HG03432 (cell line): ENCODE data around the gene GHDC.
"Not testable (repeated sequence)": the region's sequence is repeated elsewhere in the genome, so short reads cannot be mapped to it uniquely, and the experiment has no call there.

Experiments
- ATAC-seq: cut with Tn5 transposase; IDR thresholded peaks from one replicate; pipeline ENCODE4 v1.9.1; 2021; ENCODE audit warnings: mild to moderate bottlenecking, moderate library complexity; ENCODE audit not compliant: unreplicated experiment

GHDC gene, protein sequence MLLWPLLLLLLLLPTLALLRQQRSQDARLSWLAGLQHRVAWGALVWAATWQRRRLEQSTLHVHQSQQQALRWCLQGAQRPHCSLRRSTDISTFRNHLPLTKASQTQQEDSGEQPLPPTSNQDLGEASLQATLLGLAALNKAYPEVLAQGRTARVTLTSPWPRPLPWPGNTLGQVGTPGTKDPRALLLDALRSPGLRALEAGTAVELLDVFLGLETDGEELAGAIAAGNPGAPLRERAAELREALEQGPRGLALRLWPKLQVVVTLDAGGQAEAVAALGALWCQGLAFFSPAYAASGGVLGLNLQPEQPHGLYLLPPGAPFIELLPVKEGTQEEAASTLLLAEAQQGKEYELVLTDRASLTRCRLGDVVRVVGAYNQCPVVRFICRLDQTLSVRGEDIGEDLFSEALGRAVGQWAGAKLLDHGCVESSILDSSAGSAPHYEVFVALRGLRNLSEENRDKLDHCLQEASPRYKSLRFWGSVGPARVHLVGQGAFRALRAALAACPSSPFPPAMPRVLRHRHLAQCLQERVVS

DNA sequence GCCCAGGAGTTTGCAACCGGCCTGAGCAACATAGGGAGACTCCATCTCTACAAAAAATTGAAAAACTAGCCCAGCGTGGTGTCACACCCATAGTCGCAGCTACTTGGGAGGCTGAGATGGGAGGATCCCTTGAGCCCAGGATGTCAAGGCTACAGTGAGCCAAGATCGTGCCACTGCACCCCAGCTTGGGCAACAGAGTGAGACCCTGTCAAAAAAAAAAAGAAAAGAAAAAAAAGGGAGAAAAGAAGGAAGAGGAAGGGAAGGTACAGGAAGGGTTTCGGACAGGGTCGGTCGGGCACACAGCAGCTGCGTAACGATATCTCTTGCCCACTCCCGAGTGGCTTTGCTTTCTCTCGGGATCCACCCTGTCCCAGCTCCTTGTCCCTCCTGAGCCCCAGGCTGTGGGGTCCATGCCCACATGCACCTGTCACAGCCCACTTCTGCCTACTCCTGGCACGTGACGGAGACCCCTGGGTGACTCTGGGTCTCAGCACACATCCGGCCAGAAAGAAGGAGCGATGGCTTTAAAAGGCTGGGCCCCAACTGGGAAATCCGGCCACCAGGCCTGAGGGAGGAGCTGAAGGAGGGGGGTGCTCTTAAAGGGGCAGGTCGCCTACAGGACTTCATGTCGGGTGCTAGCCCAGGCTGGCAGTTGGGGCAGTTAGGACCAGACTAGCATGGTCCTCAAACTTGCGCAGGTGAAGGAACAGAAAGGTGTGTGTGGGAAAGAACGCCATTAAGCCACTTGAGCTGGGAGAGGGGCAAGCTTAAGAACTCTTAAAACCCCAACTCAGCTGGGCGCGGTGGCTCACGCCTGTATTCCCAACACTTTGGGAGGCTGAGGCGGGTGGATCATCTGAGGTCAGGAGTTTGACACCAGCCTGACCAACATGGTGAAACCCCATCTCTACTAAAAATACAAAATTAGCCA lies at the start of gene GHDC:
TSS of gene GHDC (minus strand) at position 526 of the 931 bp plus-strand sequence. CDS start 913 bp downstream, outside the sequence.
- ATAC-seq, result peak; percentile 81

DNA sequence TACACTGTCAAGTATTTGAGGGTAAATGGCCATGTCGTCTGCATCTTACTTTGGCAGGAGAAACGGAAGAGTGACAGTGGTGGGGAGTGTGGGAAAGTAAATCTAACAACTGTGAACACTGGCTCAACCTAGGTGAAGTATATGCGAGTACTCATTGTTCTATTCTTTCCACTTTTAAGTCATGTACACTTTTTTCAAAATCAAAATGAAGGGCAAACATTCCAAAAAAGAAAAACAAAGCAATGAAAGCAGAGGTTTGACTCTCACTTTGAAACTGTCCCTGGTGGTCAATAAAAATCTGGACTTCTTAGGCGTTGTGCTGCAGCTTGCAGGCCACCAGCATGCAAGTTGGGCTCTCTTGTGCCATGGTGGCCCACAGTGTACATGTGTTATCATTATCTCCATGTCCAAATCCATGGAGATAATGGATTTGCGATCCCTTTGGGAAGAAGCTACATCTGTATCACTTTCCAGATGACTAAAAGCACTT lies 49.2 kb upstream of the GHDC start:
- no peak for ATAC-seq

DNA sequence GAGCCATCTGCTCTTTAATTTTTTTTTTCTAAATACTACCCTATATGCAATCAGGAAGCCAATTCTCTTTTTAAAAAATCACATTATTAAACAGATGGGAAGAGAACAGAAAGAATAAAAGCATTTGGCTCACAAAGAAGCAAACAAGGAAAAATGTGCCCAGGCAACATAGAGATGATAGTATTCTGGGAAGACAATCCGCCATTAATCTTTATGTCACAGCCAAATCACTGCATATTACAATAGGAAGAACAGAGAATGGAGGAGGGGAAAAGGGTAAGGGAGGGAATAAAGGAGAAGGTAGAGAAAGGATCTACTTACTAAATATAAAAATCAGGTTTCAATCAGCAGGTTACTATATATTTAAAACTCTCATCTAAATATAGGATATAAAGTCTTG lies 47.6 kb upstream of the GHDC start:
- no peak for ATAC-seq

DNA sequence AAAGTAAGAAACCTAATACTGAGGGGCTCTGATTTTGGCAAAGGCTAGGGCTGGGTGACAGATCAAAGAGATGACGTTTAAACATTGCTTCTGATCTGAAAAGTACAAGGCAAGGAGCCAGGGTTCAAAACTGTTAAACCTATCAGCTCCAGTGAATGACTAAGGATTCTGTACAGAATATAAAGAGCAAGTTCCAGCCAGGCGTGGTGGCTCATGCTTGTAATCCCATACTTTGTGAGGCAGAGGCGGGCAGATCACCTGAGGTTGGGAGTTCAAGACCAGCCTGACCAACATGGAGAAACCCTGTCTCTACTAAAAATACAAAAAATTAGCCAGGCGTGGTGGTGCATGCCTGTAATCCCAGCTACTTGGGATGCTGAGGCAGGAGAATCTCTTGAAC lies 46.6 kb upstream of the GHDC start:
- ATAC-seq, result not testable (repeated sequence)

DNA sequence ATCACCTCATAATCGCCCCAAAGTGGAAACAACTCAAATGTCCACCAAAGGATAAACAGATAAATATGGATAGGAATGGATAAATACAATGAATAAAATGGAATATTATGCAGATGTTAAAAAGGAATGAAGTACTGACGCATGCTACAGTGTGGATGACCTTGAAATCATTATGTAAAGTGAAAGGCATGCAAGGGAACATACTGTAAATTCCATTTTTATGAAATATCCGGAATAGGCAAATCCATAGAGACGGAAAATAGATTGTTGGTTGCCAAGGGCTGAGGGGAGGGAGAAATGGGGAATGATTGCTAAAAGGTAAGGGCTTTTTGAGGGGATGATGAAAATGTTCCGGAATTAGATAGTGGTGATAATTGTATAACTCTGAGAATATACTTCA lies 45.9 kb upstream of the GHDC start:
- no peak for ATAC-seq

DNA sequence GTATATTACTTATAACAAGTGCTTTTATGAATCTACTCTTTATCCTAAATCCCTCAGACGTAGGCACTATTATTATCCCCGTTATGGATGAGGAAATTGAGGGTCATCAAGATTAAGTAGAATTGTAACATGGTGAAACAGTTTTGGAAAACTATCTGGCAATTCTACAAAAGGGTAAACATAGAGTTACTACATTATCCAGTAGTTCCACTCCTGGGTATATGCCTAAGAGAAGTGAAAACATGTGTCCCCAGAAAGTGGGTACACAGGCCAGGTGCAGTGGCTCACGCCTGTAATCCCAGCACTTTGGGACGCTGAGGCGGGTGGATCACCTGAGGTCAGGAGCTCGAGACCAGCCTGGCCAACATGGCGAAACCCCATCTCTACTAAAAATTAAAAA lies 45.3 kb upstream of the GHDC start:
- ATAC-seq, result not testable (repeated sequence)

DNA sequence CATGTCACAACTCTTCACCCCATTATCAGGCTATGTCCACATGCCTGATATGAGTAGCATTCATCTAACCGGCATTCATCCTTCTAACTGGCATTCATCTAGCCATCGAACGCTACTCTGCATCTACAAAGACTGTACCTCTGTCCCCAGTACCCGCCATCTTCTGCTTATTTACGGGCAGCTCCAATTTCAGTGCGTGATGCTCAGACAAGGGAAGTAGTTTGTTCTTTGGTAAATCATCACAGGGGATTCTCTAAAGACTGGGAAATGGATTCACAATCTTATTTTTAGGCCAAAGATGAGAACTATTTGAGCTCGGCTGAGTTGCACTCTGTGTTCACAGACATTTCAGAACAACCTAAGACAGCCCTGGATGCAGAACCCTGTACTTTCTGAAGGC lies 42.5 kb upstream of the GHDC start:
- no peak for ATAC-seq

DNA sequence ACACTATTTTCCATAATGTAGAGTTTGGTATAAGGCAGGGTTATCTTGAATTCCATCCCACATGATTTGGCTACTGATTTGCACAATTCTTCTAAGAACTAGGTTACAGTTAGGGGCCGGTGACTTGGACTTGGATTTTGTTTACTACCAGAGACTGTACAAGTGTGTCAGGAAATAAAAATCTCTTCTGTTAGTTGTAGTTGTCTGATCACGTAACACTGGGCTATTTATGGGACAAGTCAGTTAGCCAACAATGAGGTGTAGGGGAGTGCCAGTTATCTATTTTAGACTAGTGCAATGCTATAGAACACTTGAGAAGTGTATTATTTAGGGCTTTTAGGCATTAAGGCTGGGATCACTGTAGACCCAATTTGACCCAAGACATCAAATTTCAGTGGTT lies 39.7 kb upstream of the GHDC start:
- ATAC-seq, result no peak

DNA sequence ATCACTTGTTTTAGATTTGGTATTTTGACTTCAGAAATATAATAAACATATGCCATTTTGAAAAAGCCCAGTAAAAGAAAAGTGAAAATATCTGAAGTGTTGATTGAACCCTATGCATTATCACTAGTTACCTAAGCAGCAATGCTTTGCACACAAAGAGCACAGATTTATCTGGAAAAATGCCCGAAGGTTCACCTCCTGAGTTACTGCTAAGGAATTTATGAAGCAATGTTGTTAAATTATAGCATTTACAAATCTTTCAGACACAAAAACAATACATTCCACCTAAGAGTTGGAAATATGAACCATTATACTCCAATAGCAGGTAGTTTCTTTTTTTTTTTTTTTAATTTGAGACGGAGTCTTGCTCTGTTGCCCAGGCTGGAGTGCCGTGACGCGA lies 38.9 kb upstream of the GHDC start:
- no peak for ATAC-seq

DNA sequence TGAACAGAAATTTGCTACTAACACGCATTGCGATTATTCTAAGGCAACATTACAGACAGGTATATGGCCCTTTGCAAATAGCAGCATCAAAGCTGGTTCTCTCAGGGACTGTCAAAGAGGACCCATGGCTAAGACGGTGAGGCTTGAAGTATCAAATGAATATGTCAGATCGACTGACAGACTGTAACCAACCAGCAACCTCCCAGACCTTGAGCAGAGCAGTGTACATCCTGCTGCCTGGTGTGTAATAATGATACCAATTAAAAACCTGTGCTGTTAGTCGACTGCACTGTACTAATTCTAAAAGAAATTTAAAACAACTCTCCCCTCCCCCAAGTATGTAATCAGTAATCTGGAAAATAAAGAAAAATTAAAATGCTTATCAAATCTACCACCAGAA lies 35.9 kb upstream of the GHDC start:
- ATAC-seq, result no peak

DNA sequence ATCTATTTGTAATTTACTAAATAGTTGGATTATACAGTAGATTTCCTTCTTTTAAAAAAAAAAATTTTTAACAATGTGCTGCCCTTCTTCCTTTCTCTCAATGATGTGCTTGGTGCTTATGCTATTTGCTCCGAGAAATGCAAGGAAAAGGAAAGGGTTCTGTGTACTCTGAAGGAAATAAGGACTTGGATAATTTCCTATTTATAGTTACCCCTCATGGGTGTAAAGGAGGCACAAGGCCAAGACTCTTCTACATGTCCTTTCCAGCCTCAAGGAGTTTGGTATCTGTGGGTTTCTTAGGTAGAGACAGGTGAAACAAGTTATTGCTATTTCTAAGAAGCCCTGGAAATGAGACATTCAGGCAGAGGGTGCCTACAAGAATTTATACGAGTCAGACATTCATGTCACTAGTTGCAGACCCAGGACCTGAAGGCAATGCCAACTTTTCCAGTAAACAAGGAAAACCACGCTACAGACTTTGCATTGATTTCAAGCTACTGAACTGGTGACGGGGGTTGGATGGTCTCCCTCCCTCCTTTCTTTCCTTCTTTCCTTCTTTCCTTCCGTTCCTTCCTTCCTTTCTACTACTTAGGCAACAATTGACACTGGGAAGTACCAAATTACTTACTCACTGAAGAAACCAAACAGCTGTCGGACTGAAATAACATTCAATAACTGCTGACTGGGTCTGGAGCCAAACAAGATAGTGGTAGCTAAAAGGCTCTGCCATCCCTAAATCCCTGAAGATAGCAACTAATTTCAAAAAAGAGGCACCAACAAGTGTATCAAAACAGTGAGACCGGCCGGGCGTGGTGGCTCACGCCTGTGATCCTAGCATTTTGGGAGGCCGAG lies 33.8 kb upstream of the GHDC start:
- ATAC-seq, result no peak

DNA sequence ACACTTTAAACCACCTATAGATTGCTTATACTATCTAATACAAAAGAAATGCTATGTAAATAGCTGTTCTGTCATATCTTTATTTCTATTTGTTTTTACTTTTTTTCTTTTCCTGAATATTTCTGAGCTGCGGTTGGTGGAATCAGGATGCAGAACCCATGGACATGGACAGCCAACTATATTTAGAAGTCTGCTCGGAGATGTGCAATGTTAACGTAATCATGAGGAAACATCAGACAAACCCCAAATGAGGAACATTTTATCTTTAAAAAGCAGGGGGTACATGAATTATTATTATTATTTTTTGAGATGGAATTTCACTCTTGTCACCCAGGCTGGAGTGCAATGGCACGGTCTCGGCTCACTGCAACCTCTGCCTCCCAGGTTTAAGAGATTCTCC lies 31.4 kb upstream of the GHDC start:
- no peak for ATAC-seq

DNA sequence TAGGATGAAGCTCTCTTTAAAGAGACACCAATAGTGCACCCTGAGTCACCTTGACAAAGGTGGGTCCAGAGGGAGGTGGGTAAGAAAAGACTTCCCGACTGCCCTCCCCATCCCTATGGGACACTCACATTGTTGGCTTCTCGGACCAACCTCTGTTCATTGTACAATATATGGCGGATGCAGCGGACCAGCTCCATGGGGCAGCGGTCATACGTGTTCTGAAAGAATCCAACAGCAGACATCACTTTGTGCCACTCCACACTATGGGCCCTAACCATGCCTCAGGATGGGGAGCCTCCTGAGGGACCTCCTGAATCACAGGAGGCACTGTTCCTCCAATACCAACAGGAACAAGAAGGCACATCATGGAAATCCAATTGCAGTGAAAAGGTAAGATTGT lies 30.4 kb upstream of the GHDC start:
- ATAC-seq, result no peak

DNA sequence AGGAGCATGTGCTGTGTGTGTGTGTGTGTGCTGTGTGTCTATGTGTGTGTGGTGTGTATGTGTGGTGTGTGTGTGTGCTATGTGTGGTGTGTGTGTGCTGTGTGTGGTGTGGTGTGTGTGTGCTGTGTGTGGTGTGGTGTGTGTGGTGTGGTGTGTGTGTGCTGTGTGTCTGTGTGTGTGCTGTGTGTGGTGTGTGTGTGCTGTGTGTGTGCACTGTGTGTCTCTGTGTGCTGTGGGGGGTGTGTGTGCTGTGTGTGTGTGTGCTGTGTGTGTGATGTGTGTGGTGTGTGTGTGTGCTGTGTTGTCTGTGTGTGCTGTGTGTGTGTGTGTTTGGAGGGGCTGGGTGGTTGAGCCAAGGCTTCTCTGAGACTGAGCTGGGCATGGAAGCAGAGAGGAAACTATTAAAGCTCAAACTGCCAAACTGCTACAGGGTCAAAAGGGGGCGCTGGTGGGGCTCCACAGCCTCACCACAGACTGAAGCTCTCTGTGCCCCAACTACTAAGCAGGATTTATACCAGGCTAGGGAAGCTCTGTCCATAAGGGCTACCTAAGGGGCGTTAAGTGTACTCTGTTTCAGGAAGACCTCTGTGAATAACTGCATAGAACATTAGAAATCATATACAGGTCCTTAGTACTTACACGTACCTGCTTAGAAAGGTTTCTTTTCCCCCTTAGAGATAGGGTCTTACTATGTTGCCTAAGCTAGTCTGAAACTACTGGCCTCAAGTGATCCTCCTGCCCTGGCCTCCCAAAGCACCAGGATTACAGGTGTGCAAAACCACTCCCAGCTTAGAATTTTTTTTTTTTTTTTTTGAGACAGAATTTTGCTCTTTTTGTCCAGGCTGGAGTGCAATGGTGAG lies 27.8 kb upstream of the GHDC start:
- ATAC-seq, result no peak

DNA sequence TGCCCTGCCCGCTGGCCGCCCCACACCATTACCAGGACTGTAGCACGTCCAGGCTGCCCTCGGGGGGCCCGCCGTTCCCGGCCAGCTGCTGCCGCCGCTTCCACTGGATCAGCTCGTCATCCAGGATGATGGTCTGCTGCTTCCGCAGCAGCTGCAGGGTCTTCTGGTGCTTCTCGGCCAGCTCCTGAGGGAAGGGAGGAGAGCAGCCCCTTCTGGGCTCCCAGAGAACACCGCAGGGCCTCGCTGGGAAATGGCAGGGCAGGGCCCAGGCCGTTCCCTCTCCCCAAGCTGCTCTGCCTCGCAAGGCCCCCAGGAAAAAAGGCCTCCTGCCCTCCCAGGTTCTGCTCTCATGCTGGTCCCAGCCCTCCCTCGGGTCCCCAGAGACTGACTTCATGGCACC lies 25.0 kb upstream of the GHDC start:
- ATAC-seq, result not testable (repeated sequence)

DNA sequence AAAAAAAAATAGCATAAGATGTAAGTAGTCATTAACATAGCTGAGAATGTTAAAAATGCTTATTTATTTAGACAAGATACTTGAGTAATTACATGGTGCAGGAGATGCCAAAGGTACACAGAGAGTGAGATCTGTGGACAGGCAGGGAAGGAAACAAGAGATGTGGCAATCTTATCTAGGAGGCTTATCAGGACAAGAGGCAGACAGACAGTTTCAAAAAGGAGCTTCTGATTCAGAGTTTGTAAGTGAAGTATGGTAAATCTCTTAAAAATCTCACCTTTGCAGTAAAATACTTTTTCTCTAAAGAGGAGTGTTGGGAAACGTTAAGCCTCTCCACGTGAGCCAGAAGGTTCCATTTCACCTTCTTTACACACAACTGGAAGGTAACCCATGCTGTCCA lies 19.9 kb upstream of the GHDC start:
- ATAC-seq, result no peak

DNA sequence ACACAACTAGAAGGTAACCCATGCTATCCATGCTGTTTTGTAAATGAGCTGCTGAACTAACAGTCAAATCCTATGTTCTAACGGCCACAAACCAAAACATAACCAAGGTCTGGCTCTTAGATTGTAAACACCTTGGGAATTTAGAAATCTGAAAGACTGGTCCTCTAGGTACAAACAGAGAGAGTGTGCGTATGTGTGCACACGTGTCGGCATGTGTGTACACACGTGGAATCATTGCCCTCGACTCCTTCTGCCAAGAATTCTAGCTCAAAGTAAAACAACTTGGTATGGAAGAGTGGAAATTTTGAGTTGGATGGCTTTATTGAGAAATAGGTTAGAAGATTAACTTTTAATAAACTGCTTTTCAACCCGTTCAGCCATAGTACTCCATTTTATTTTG lies 18.1 kb upstream of the GHDC start:
- ATAC-seq, result no peak

DNA sequence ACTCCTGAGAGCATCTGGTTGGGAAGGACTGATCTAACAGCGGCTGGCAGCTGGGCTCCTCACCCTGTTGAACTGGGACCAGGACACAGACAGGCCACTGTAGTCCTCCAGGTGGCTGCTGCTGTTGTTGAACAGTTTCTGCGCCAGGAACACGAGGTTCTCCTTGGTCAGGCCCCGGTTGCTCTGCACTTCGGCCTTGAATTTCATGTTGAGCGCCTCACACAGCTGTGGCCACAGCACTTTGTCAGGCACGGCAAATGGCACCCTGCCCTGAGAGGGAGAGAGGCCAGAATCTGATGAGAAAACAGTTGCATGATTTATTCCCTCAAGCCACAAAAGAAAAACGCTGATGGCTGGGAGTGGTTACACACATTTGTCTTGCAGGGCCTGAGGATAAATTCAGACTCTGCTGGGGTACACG lies 17.6 kb upstream of the GHDC start:
- not testable (repeated sequence) for ATAC-seq

DNA sequence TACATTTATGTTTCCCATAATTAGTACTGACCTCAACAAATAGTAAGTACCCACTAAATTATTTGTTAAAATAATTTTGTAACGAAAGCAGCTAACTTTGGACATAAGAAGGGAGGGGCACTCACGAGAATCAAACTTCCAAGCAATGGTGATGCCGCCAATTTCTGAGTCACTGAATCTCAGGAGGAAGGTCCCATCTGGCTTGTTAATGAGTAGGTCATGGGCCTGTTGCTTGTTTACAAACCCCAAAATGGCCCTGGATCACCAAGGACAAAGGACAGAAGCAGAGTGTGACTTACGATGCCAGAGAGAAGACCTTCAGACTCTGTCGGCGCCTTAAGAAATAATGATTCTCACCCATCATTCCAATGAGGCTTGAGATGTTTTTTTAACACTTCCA lies 15.8 kb upstream of the GHDC start:
- ATAC-seq, result no peak

DNA sequence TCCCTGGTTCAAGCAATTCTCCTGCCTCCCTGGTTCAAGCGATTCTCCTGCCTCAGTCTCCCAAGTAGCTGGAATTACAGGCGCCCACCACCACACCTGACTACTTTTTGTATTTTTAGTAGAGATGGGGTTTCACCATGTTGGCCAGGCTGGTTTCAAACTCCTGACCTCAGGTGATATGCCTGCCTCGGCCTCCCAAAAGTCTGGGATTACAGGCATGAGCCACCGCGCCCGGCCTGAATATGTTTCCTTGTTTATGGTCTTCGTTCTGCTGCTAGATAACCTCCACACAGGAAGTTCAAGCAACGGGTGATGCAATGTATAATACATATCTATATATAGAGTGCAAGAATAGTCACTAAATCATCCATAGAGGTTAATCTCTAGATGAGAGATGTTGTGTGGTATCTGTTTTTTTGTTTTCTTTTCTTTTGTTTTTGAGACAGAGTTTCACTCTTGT lies 11.9 kb upstream of the GHDC start:
- ATAC-seq, result not testable (repeated sequence)
